AML-193 (cell line): ENCODE measurements around the gene TCF25.
A peak's percentile ranks its signal among the peaks of the same experiment; 100 is the strongest.
"Not testable (repeated sequence)": the region's sequence is repeated elsewhere in the genome, so short reads cannot be mapped to it uniquely, and the experiment has no call there.

ENCODE experiments used
- DNase-seq, 2 experiments: peaks; one replicate each; lab custom pipeline; 2025; lab: John Stamatoyannopoulos, UW

Gene TCF25

DNA sequence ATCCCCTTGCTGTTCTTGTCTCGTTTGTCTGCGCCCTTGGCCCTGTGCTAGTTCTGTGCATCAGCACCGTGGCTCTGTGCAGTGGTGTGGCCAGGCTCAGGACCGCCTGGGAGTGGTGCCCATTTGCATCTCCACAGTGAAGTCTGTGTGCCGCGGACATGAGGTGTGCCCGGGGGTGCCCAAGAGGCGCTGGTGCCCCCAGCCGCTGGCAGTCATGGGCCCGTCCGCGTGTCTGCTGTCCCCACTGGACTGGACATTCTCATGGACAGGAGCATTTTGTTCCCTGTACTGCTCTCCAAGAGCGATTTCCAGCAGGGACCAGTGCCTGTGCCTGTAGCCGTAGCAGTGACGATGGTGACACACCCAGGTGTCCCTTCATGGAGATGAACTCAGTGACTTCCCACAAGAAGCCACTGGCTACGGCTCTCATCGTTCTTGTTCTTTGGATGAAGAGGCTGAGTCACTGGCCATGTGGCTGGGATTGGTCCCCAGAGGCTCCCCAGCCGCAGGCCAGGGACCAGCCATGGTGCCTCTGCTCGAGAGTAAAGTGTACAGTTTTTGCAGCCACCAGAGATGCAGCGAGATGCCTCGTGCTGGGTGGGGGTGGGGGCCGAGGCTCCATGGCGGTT lies 32.2 kb downstream of the TCF25 start:
- no peak for DNase-seq

DNA sequence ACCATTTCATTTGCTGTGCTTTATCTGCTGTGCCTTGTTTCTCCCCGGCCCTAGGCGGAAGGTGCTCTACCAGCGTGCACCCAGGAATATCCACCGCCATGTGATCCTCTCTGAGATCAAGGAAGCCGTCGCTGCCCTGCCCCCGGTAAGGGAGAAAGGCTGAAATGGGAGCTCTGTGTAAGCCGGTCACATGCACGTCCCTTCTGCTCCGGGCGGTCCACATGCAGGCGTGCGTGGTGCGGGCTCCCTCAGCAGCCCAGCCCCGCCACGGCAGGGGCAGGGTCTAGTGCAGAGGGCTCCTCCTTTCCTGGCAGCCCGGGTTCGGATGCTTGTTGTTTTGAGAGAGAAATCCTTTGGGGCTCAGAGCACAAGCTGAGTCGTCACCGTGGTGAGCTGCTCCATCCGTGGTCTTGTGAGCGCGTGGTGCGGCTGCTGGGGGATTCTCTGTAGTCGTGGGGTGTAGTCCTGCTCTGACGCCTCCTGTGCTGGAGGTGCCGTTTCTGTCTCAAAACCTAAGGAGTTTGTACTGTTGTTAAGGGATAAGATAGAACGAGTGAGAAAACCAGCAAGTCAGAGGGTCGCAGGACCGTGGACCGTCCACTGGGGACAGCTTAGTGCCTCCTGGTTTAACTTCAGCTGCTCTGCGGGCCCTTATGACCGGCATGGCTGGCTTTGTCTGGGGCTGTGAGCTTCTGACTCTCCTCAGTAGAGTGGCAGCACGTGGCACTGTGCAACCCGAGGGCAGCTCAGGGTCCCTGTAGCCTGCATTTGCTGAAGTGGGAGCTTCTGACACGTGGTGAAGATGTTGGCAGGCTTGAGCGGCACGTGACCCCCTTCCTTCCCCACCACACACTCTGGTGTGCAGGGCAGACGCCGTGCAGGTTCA lies 33.0 kb downstream of the TCF25 start:
- DNase-seq = no peak

- no peak for DNase-seq
Observed at GRCh38 chr16:89907055-89907814, 33.8 kb downstream of the TCF25 start.

GRCh38 chr16:89908236-89908635 lies 34.8 kb downstream of the TCF25 start:
- DNase-seq = no peak

DNA sequence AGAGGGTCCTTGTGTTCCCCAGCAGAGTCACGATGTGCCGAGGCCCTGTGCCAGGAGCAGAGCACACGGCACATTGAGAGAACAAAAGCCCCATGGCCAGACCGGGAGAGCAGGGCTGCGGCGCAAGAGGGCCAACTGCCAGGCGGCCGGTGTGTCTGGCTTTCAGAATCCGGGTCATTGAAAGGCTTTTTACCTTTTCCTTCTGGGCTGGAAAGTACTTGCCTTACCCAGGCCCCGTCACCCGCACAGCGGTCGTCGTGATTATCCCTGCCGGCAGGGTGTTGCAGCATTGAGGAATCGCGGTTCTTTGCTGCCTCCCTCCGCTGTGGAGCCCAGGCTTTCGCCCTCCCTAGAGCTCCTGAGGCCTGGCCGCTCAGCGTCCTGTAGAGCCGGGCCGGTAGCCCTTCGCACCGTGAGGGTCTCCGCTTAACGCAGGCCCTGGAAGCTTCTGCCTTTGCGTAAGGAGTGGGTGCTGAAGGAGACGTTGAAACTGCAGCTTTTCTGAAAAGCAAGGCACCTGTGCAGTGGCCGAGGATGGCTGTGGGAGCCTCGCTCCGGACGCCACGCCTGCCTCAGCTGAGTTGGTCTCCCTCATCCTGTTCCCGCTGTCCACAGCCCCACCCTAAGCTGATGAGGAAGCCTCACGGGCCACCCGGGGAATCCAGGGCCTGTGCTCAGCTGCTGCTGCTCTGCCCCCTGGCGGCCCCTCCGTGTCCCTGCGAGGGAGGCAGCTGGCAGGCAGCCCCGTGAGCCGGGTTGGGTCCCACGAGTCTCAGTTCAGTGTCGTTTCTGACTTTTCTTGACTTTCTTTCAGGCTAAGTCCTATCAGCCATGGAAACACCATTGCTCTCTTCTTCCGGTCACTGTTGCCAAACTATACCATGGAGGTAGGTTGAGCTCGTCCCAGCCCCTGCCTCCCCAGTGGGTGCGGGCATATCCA lies 36.7 kb downstream of the TCF25 start:
- peak; percentile 46 to 49 for DNase-seq

- no peak for DNase-seq
Observed at GRCh38 chr16:89910717-89911354, 37.4 kb downstream of the TCF25 start.

GRCh38 chr16:89911375-89911774 lies 38.0 kb downstream of the TCF25 start:
- DNase-seq = no peak

- no peak for DNase-seq
Observed at GRCh38 chr16:89912143-89912542, 38.8 kb downstream of the TCF25 start.

- DNase-seq = no peak
Observed at GRCh38 chr16:89912627-89913026, 39.2 kb downstream of the TCF25 start.

DNA sequence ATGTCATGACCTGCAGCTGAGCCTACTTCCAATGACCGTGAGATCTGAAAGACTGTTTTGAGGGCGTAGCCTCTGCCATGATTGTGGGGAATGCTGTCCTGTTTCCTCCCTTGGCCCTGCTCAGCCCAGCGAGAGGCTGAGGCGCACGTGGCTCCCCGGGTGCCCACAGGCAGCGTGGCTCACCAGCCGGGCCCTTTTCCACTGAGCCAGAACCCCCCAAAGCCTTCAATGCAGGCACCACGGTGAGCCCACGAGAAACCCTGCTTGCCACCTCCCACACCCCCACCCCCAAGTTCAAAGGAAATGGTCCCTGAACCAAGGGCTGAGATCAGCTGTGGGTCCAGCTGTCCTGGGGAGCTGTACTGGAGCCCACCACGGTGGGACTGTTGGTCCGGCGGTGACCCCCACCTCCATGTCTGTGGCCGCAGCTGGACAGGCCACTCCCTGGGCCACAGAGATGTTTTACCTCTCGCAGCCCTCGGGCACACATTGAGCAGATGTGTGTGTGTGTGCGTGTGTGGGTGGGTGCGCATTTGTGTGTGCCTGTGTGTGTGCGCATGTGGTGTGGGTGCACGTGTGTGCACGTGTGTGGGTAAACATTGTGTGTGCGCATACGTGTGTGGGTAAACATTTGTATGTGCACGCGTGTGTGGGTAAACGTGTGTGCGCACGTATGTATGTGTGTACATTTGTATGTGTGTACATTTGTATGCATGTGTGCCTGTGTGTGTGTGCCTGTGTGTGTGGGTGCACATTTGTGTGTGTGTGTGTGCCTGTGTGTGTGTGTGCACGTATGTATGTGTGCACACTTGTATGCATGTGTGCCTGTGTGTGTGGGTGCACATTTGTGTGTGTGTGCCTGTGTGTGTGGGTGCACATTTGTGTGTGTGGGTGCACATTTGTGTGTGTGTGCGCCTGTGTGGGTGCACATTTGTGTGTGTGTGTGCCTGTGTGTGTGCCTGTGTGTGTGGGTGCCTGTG lies 40.3 kb downstream of the TCF25 start:
- DNase-seq = no peak

DNA sequence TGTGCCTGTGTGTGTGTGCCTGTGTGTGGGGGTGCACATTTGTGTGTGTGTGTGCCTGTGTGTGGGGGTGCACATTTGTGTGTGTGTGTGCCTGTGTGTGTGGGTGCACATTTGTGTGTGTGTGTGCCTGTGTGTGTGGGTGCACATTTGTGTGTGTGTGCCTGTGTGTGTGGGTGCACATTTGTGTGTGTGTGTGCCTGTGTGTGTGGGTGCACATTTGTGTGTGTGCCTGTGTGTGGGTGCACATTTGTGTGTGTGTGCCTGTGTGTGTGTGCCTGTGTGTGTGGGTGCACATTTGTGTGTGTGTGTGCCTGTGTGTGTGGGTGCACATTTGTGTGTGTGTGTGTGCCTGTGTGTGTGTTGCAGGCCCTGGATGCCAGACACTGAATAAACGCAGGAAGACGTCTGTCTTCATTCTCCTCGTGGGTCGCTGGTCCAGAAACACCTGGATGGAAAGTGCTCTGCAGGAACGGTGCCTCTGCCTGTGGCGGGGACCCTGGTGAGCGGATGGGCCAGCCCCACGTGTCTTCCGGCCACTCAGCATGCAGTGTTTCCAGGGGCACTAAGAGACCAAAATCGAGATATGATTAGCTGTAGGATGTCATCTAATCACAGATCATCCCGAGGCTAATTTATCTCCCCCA lies 41.4 kb downstream of the TCF25 start:
- not testable (repeated sequence) for DNase-seq

GRCh38 chr16:89915303-89916232 lies 42.2 kb downstream of the TCF25 start:
- DNase-seq = no peak

DNA sequence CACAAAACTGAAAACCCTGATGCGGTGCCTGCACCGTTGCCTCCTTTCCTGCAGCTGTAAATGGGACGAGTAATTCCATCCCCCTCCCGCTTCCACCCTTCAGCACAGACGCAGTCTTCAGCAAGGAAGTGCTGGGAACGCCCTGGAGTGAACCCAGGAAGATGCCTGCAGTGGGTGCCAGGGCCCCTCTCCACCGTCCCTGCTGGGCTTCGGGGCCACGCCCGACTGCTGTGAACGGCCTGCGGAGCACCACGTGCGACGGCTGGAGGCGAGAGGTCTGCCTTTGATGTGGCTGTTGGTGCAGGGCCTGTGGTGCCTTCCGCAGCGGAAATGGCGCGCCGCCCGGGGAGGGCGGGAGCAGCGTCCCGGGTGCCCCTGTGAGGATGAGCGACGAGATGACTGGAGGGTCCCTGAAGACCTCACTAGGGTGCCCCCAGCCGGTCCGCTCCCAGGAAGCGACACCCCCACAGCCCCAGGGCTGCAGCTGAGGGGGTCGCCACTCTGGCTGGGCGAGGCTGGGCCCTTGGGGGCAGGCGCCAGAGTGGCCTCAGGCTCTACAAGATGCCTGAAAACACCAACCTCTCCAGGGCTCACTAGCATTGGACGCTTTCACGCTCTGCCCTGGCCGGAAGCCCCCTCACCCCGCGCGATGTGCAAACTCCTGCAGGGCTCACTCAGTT lies 44.5 kb downstream of the TCF25 start:
- DNase-seq = peak; percentile 80 to 86

DNA sequence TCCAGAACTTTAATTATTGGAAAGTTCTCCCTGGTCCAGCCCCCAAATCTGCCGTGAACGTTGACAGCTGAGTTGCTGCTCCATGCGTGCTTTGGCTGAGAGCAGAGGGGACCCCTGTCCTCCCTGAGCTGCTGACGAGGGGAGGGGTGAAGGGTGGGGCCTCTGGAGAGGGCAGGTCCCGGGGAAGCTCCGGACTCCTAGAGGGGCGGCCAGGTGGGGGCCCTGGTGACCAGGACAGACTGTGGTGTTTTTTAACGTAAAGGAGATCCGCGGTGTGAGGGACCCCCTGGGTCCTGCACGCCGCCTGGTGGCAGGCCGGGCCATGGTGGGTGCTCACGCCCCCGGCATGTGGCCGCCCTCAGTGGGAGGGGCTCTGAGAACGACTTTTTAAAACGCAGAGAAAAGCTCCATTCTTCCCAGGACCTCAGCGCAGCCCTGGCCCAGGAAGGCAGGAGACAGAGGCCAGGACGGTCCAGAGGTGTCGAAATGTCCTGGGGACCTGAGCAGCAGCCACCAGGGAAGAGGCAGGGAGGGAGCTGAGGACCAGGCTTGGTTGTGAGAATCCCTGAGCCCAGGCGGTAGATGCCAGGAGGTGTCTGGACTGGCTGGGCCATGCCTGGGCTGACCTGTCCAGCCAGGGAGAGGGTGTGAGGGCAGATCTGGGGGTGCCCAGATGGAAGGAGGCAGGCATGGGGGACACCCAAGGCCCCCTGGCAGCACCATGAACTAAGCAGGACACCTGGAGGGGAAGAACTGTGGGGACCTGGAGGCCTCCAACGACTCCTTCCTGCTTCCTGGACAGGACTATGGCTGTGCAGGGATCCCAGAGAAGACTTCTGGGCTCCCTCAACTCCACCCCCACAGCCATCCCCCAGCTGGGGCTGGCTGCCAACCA lies 45.3 kb downstream of the TCF25 start, which contains the start of gene MC1R:
Gene MC1R (plus strand): TSS at position 410 of the 895 bp plus-strand sequence. CDS start 397 bp downstream, at position 807.
- DNase-seq = no peak

DNA sequence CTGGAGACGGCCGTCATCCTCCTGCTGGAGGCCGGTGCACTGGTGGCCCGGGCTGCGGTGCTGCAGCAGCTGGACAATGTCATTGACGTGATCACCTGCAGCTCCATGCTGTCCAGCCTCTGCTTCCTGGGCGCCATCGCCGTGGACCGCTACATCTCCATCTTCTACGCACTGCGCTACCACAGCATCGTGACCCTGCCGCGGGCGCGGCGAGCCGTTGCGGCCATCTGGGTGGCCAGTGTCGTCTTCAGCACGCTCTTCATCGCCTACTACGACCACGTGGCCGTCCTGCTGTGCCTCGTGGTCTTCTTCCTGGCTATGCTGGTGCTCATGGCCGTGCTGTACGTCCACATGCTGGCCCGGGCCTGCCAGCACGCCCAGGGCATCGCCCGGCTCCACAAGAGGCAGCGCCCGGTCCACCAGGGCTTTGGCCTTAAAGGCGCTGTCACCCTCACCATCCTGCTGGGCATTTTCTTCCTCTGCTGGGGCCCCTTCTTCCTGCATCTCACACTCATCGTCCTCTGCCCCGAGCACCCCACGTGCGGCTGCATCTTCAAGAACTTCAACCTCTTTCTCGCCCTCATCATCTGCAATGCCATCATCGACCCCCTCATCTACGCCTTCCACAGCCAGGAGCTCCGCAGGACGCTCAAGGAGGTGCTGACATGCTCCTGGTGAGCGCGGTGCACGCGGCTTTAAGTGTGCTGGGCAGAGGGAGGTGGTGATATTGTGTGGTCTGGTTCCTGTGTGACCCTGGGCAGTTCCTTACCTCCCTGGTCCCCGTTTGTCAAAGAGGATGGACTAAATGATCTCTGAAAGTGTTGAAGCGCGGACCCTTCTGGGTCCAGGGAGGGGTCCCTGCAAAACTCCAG lies 46.4 kb downstream of the TCF25 start:
- DNase-seq = no peak
